ENCODE results near the gene ARID1B.

The ARID1B gene

DNA sequence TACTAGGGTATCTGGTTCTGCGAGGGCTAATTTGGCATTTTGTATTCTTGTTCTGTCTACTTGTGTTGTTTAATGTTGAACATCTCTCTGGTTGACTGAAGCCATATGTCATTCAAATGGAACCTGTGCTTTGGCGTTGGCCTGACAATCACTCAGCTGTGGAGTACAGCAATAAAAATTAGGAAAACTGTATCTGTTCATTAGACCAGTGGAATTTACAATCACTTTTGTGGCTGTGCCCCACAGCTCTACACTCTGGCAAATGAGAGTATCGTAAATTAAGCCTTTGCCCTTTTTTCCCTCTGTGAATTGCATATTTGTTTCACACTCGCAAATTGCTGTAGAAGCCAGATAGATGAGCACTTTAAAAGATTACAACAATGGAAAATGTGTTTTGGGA lies 102.0 kb downstream of the ARID1B start:
- H3K4me3 ChIP-seq (ENCODE audit: low read depth in 1 of 2, low read length in 2 of 2) = no peak overlapping the region
- no peaks in the 10 kb centered on the region for H3K4me1 ChIP-seq (ENCODE audit: insufficient read depth, low read length)
- no peak overlapping the region for H3K9ac ChIP-seq (ENCODE audit: low read depth, low read length)
- H2AFZ ChIP-seq (ENCODE audit: low read depth, low read length) = no peak overlapping the region
- peaks cover 92% of the 10 kb centered on the region for H4K20me1 ChIP-seq (ENCODE audit: insufficient read depth, low read length)
- no peaks in the 10 kb centered on the region for H3K27me3 ChIP-seq (ENCODE audit: insufficient read depth, low read length, poor library complexity)
- no peaks in the 10 kb centered on the region for H3K36me3 ChIP-seq (ENCODE audit: insufficient read depth, low read length)
- no peak overlapping the region for H3K27ac ChIP-seq (ENCODE audit: low read length)
- DNase-seq = no peak
- no peak for ATAC-seq (ENCODE audit: insufficient read depth, low read depth)
- H3K4me2 ChIP-seq (ENCODE audit: insufficient read depth, low read length) = no peak overlapping the region
- H3K9me3 ChIP-seq (ENCODE audit: insufficient read depth, low read length, severe bottlenecking) = no peaks in the 10 kb centered on the region
- TF ChIP-seq EZH2 (IDR thresholded peaks at IDR 0.05; ENCODE audit: borderline replicate concordance, low read depth, low read length, severe bottlenecking) (no peak), CTCF (IDR thresholded peaks at IDR 0.05; ENCODE audit: borderline replicate concordance, extremely low read depth, low read length, poor library complexity, severe bottlenecking) (no peak)
- H3K79me2 ChIP-seq (ENCODE audit: insufficient read depth, low read length) = peaks cover 100% of the 10 kb centered on the region

- Histone ChIP-seq H3K27me3 (ENCODE audit: insufficient read depth, low read length, poor library complexity) (no peaks in the 10 kb centered on the region), H3K4me3 (ENCODE audit: low read depth in 1 of 2, low read length in 2 of 2) (no peak overlapping the region), H3K79me2 (ENCODE audit: insufficient read depth, low read length) (peaks cover 100% of the 10 kb centered on the region), H4K20me1 (ENCODE audit: insufficient read depth, low read length) (peaks cover 92% of the 10 kb centered on the region), H3K9me3 (ENCODE audit: insufficient read depth, low read length, severe bottlenecking) (no peaks in the 10 kb centered on the region), H3K4me1 (ENCODE audit: insufficient read depth, low read length) (no peaks in the 10 kb centered on the region), H3K27ac (ENCODE audit: low read length) (no peak overlapping the region), H3K4me2 (ENCODE audit: insufficient read depth, low read length) (no peak overlapping the region), H3K9ac (ENCODE audit: low read depth, low read length) (no peak overlapping the region), H3K36me3 (ENCODE audit: insufficient read depth, low read length) (no peaks in the 10 kb centered on the region), H2AFZ (ENCODE audit: low read depth, low read length) (no peak overlapping the region)
- ATAC-seq (ENCODE audit: insufficient read depth, low read depth) = no peak
- DNase-seq = no peak
- TF ChIP-seq EZH2 (IDR thresholded peaks at IDR 0.05; ENCODE audit: borderline replicate concordance, low read depth, low read length, severe bottlenecking) (no peak), CTCF (IDR thresholded peaks at IDR 0.05; ENCODE audit: borderline replicate concordance, extremely low read depth, low read length, poor library complexity, severe bottlenecking) (no peak)
These were observed 102.4 kb downstream of the ARID1B start for GRCh38 chr6:156879591-156879990.

- H3K4me1 ChIP-seq (ENCODE audit: insufficient read depth, low read length) = no peaks in the 10 kb centered on the region
- TF ChIP-seq CTCF (IDR thresholded peaks at IDR 0.05; ENCODE audit: borderline replicate concordance, extremely low read depth, low read length, poor library complexity, severe bottlenecking) = no peak
- no peak for TF ChIP-seq EZH2 (IDR thresholded peaks at IDR 0.05; ENCODE audit: borderline replicate concordance, low read depth, low read length, severe bottlenecking)
- H3K9ac ChIP-seq (ENCODE audit: low read depth, low read length) = no peak overlapping the region
- H3K27ac ChIP-seq (ENCODE audit: low read length) = no peak overlapping the region
- ATAC-seq (ENCODE audit: insufficient read depth, low read depth) = no peak
- peaks cover 100% of the 10 kb centered on the region for H3K79me2 ChIP-seq (ENCODE audit: insufficient read depth, low read length)
- no peak for DNase-seq
- no peaks in the 10 kb centered on the region for H3K9me3 ChIP-seq (ENCODE audit: insufficient read depth, low read length, severe bottlenecking)
- no peak overlapping the region for H3K4me2 ChIP-seq (ENCODE audit: insufficient read depth, low read length)
- no peak overlapping the region for H2AFZ ChIP-seq (ENCODE audit: low read depth, low read length)
- no peaks in the 10 kb centered on the region for H3K27me3 ChIP-seq (ENCODE audit: insufficient read depth, low read length, poor library complexity)
- no peaks in the 10 kb centered on the region for H3K36me3 ChIP-seq (ENCODE audit: insufficient read depth, low read length)
- no peak overlapping the region for H3K4me3 ChIP-seq (ENCODE audit: low read depth in 1 of 2, low read length in 2 of 2)
- peaks cover 91% of the 10 kb centered on the region for H4K20me1 ChIP-seq (ENCODE audit: insufficient read depth, low read length)
These were observed 103.7 kb downstream of the ARID1B start for GRCh38 chr6:156880913-156881312.

Data from DND-41 (cell line).